PC-3 (cell line): Measurements from ENCODE around the gene GTF2H4.
"Not testable (repeated sequence)": the region's sequence is repeated elsewhere in the genome, so short reads cannot be mapped to it uniquely, and the experiment has no call there.

Experiments
- CTCF ChIP-seq: fragments of 300-600 bp; sonication (generic); conservative IDR thresholded peaks from 2 replicates; pipeline ENCODE4 v1.5.1; 2017; ENCODE audit warnings: antibody characterized with exemption, low read depth, mild to moderate bottlenecking, low read length
- EZH2 ChIP-seq: fragments of 300-600 bp; sonication (generic); IDR thresholded peaks from one replicate; pipeline ENCODE4 v1.6.1; 2017; ENCODE audit warnings: antibody characterized with exemption, mild to moderate bottlenecking, low read length; ENCODE audit not compliant: unreplicated experiment

- not testable (repeated sequence) for TF ChIP-seq CTCF, EZH2
Observed at GRCh38 chr6:30859726-30860125, 48.3 kb upstream of the GTF2H4 start.
